Tibial nerve (tissue), 3 donors: ENCODE results near the gene CALML5.

Experiments
- POLR2A ChIP-seq, 2 donors: fragments of 450-650 bp; IDR thresholded peaks; one replicate each; pipeline ENCODE4 v1.6.1; 2017; ENCODE audit warnings: antibody characterized with exemption in 2 of 2, mild to moderate bottlenecking in 2 of 2, moderate library complexity in 2 of 2
- TF ChIP-seq, protein P1 (sequence below), 5 experiments: fragments of 200-600 bp in 3 of 5; fragments of 450-650 bp in 2 of 5; sonication (generic) in 3 of 5; IDR thresholded peaks; one replicate each; pipeline ENCODE4 v1.5.1; 2016 to 2019; ENCODE audit warnings: antibody characterized with exemption in 5 of 5, mild to moderate bottlenecking in 3 of 5, moderate library complexity in 2 of 5

DNA sequence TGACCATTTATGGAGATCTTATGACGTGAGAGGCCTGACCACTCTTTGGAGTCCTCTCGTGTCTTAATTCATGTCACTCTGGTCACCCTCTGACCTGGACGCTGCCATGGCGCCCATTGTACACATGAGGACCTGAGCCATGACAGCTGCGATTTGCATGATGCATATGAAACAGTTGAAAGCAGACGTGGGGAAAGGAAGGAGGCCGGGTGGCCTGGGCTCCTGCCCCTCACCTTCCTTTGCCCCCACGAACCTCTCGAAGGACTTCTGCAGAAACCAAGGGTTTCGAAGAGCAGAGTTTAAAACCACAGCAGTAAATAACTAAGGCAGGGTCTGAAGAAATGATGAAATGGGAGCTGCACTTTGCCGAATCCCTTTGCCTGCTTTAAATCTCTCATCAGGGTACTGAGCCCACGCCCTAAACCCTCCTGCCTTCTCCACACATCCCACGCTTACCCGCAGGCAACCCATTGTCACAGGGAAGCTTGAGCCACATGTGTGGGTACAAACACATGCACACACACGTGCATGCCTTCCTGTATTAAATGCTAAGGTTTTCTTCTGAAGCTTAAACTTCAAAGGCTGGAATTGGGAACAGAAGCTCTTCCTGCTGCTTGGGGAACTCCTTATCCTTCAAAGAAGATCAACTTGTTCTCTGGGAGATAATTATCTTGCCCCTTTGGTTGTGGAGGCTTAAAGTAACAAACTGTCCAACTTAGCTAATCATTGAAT is 13.7 kb upstream of the CALML5 start:
- TF ChIP-seq, protein P1, sequence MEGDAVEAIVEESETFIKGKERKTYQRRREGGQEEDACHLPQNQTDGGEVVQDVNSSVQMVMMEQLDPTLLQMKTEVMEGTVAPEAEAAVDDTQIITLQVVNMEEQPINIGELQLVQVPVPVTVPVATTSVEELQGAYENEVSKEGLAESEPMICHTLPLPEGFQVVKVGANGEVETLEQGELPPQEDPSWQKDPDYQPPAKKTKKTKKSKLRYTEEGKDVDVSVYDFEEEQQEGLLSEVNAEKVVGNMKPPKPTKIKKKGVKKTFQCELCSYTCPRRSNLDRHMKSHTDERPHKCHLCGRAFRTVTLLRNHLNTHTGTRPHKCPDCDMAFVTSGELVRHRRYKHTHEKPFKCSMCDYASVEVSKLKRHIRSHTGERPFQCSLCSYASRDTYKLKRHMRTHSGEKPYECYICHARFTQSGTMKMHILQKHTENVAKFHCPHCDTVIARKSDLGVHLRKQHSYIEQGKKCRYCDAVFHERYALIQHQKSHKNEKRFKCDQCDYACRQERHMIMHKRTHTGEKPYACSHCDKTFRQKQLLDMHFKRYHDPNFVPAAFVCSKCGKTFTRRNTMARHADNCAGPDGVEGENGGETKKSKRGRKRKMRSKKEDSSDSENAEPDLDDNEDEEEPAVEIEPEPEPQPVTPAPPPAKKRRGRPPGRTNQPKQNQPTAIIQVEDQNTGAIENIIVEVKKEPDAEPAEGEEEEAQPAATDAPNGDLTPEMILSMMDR (IDR thresholded peaks at IDR 0.05): no peak
- no peak for TF ChIP-seq POLR2A (IDR thresholded peaks at IDR 0.05)
